ENCODE data around the gene CNTN4.

CNTN4 gene

GRCh38 chr3:2375376-2375775 is 276.7 kb downstream of the CNTN4 start:
- TF ChIP-seq CTCF (IDR thresholded peaks at IDR 0.05; ENCODE audit: borderline replicate concordance, control extremely low read depth, extremely low read depth, insufficient read depth, missing control alignments) = no peak
- in situ Hi-C loops (cut with MboI; ENCODE audit: low sequenced_read_pairs, unreplicated experiment) = no loop called here
- no peak for DNase-seq (ENCODE audit: low spot score)

- no peak for TF ChIP-seq CTCF (IDR thresholded peaks at IDR 0.05; ENCODE audit: borderline replicate concordance, control extremely low read depth, extremely low read depth, insufficient read depth, missing control alignments)
- no peak for DNase-seq (ENCODE audit: low spot score)
- in situ Hi-C loops (cut with MboI; ENCODE audit: low sequenced_read_pairs, unreplicated experiment) = no loop called here
Measured at GRCh38 chr3:2377281-2377680, 278.6 kb downstream of the CNTN4 start.

GRCh38 chr3:2390926-2391532 is 292.4 kb downstream of the CNTN4 start:
- in situ Hi-C loops (cut with MboI; ENCODE audit: low sequenced_read_pairs, unreplicated experiment) = no loop called here
- TF ChIP-seq CTCF (IDR thresholded peaks at IDR 0.05; ENCODE audit: borderline replicate concordance, control extremely low read depth, extremely low read depth, insufficient read depth, missing control alignments) = no peak
- no peak for DNase-seq (ENCODE audit: low spot score)

- in situ Hi-C loops (cut with MboI; ENCODE audit: low sequenced_read_pairs, unreplicated experiment) = no loop called here
- DNase-seq (ENCODE audit: low spot score) = no peak
- TF ChIP-seq CTCF (IDR thresholded peaks at IDR 0.05; ENCODE audit: borderline replicate concordance, control extremely low read depth, extremely low read depth, insufficient read depth, missing control alignments) = no peak
Measured at GRCh38 chr3:2391896-2392295, 293.2 kb downstream of the CNTN4 start.

- no peak for DNase-seq (ENCODE audit: low spot score)
- in situ Hi-C loops (cut with MboI; ENCODE audit: low sequenced_read_pairs, unreplicated experiment) = no loop called here
- no peak for TF ChIP-seq CTCF (IDR thresholded peaks at IDR 0.05; ENCODE audit: borderline replicate concordance, control extremely low read depth, extremely low read depth, insufficient read depth, missing control alignments)
Measured at GRCh38 chr3:2392981-2393380, 294.3 kb downstream of the CNTN4 start.

- TF ChIP-seq CTCF (IDR thresholded peaks at IDR 0.05; ENCODE audit: borderline replicate concordance, control extremely low read depth, extremely low read depth, insufficient read depth, missing control alignments) = no peak
- in situ Hi-C loops (cut with MboI; ENCODE audit: low sequenced_read_pairs, unreplicated experiment) = no loop called here
- DNase-seq (ENCODE audit: low spot score) = no peak
Measured at GRCh38 chr3:2415083-2415482, 316.4 kb downstream of the CNTN4 start.
